Pancreas (tissue), 10 donors: ENCODE results near the gene ARNT2. TPM values are rescaled to one million over a fixed set of nuclear protein-coding genes. Genes with fewer than 3 reads are reported as not detected.

Experiments
- ATAC-seq, 4 donors: fragments of 200-7000 bp; cut with Tn5 transposase; one replicate each; pipeline versions ENCODE4 v1.8.0 to v1.9.1; 2020; ENCODE audit warnings: mild to moderate bottlenecking in 4 of 4, moderate library complexity in 4 of 4
- DNase-seq, 6 donors: peaks; one replicate each; pipeline ENCODE4 v3.0.0-alpha.2; 2020
- FAIRE-seq: peaks from 2 replicates; lab custom pipeline; 2012; peaks lifted over from hg19 to GRCh38; lab: Jason Lieb, UNC
- H3K27ac ChIP-seq, 4 donors: fragments of 200-600 bp; sonication (generic); 1 replicate in 3 of 4; 2 replicates in 1 of 4; pipeline versions ENCODE4 v1.5.0 to v1.8.0; 2020
- H3K27me3 ChIP-seq, 4 donors: fragments of 200-600 bp; one replicate each; pipeline ENCODE4 v1.8.0; 2021
- H3K36me3 ChIP-seq, 3 donors: fragments of 200-600 bp; sonication (generic) in 1 of 3; one replicate each; pipeline versions ENCODE4 v1.5.0 to v1.8.0; 2020 to 2021
- H3K4me1 ChIP-seq, 3 donors: fragments of 200-600 bp; one replicate each; pipeline ENCODE4 v1.8.0; 2021
- H3K4me3 ChIP-seq, 4 donors: fragments of 200-600 bp; sonication (generic) in 2 of 4; one replicate each; pipeline versions ENCODE4 v1.5.0 to v1.8.0; 2020 to 2021
- H3K9me3 ChIP-seq, 4 donors: fragments of 200-600 bp; one replicate each; pipeline ENCODE4 v1.8.0; 2021
- CTCF ChIP-seq, 4 donors: fragments of 200-600 bp; sonication (generic) in 3 of 4; IDR thresholded peaks; one replicate each; pipeline versions ENCODE4 v1.5.0 to v1.8.0; 2021; ENCODE audit warnings: antibody characterized with exemption in 4 of 4
- WGBS, 2 donors: extraction: QIAGEN DNeasy Blood & Tissue Kit; methylation state at CpG; one replicate each; pipeline ENCODE4 v1.1.7; 2013; 5-methylcytosine and 5-hydroxymethylcytosine counted together
- intact Hi-C, 3 donors: fragments of 100-400 bp; cut with DNase I; formaldehyde crosslinking; loops; one replicate each; pipeline versions ENCODE4 v1.11.1 to v1.14.2; 2022
- polyA plus RNA-seq, 2 donors: library from polyadenylated mRNA; stranded (reverse); fragments of 200-250 nt; gene quantifications; one replicate each; pipeline ENCODE4 v1.2.3, GENCODE V29; 2013
- total RNA-seq, 6 donors: library from RNA; stranded (reverse); fragmentation: NEBNext Ultra II Directional in 4 of 6; extraction: Animal tissue kit (Norgen Biotek cat#: 25700) in 4 of 6; gene quantifications; one replicate each; pipeline versions ENCODE4 v1.2.1 to v1.2.4, GENCODE V29; 2021 to 2023
- donor health status: healthy with polysubstance abuse.
- donor health status: DM: no; HTN: no; CAD: no; lungs with moderate emphysema.
- donor health status: DM: no; HTN: no; CAD: no.
- donor health status: control.
- donor health status: control.
- donor health status: Bipolar disorder and iron deficiency.
- donor health status: DM: yes; HTN: yes; CAD: no.
- donor health status: DM: no; HTN: no; CAD: no.
- donor health status: DM: no; HTN: no; CAD: no.
- donor health status: DM: yes; HTN: yes; CAD: no.

The ARNT2 gene
- total and polyA plus RNA-seq, 8 donors = 2.1 to 18.1 (median 5.4) TPM

GRCh38 chr15:80514071-80514780, 110.0 kb downstream of the ARNT2 start:
- Histone ChIP-seq H3K27me3 (no peaks in the 10 kb centered on the region), H3K27ac (no peak overlapping the region), H3K4me1 (no peaks in the 10 kb centered on the region), H3K9me3 (no peaks in the 10 kb centered on the region), H3K4me3 (no peak overlapping the region), H3K36me3 (no peaks in the 10 kb centered on the region)
- peak in 1 of 4 donors; percentile 34 for ATAC-seq
- intact Hi-C loops = no loop called here
- WGBS, 2 donors = 89 to 90% methylated on average over 10 of the region's 10 CpGs
- no peak for TF ChIP-seq CTCF (IDR thresholded peaks at IDR 0.05)
- DNase-seq = no peak
- no peak for FAIRE-seq

- no peaks in the 10 kb centered on the region for H3K36me3 ChIP-seq
- ATAC-seq = no peak
- no peak overlapping the region for H3K27ac ChIP-seq
- intact Hi-C loops = no loop called here
- no peaks in the 10 kb centered on the region for H3K9me3 ChIP-seq
- peaks cover 0 to 4% (median 0%) of the 10 kb centered on the region in 3 donors for H3K4me1 ChIP-seq
- no peaks in the 10 kb centered on the region for H3K27me3 ChIP-seq
- FAIRE-seq = no peak
- no peak for TF ChIP-seq CTCF (IDR thresholded peaks at IDR 0.05)
- no peak for DNase-seq
- no peak overlapping the region for H3K4me3 ChIP-seq
Observed at GRCh38 chr15:80517290-80517689, 113.1 kb downstream of the ARNT2 start.

DNA sequence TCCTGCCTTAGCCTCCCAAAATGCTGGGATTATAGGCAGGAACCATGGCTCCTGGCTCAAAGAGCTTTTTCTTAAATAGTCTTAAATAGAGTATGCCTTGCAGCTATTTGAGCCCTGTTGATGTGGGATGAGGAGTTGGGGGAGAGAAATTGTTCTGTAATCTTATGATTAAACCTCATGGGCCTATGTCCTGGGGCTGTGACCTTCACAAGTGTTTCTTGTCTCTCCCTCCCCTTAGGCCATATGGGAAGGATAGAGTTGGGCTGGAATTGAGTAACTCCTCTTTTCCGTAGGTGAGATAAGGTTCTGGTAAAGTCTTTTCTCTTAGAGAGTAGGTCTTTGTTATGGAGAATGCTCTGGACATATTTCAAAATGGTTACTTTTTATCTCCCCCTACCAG, 114.3 kb downstream of the ARNT2 start:
- Histone ChIP-seq H3K36me3 (no peaks in the 10 kb centered on the region), H3K9me3 (no peaks in the 10 kb centered on the region), H3K4me1 (peaks cover 0 to 4% (median 0%) of the 10 kb centered on the region in 3 donors), H3K27me3 (no peaks in the 10 kb centered on the region), H3K4me3 (no peak overlapping the region), H3K27ac (no peak overlapping the region)
- intact Hi-C loops = no loop called here
- WGBS, 2 donors = 87 to 100% methylated on average over 1 of the region's 1 CpG
- FAIRE-seq (no peak), DNase-seq (no peak), ATAC-seq (no peak)
- TF ChIP-seq CTCF (IDR thresholded peaks at IDR 0.05) = no peak

GRCh38 chr15:80523746-80524145, 119.6 kb downstream of the ARNT2 start:
- ATAC-seq (no peak), FAIRE-seq (no peak), DNase-seq (no peak)
- WGBS, 2 donors = 87 to 96% methylated on average over 2 of the region's 2 CpGs
- H3K36me3 ChIP-seq = no peaks in the 10 kb centered on the region
- no peak overlapping the region for H3K4me3 ChIP-seq
- H3K4me1 ChIP-seq = peaks cover 0 to 4% (median 0%) of the 10 kb centered on the region in 3 donors
- no peak overlapping the region for H3K27ac ChIP-seq
- intact Hi-C loops = no loop called here
- no peaks in the 10 kb centered on the region for H3K9me3 ChIP-seq
- TF ChIP-seq CTCF (IDR thresholded peaks at IDR 0.05) = no peak
- no peaks in the 10 kb centered on the region for H3K27me3 ChIP-seq

DNA sequence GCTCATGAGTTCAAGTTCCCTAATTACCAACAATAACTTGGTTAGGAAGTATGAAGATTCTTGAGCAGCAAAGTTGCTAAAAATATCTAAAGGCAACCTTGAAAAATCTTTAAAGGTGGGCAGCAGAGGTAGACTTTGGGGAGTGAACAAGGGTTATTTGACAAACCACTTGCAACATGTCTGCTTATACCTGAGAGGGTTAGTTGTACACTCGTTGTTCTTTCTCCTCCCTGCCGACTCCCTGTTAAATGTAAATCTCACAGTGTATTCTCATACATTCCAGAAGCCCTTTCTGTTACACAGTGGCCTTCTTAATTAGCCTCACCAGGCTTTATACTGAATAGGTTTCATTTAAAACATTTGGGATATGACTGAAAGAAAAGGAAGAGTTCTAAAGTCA, 121.7 kb downstream of the ARNT2 start:
- DNase-seq (no peak), ATAC-seq (no peak), FAIRE-seq (no peak)
- intact Hi-C loops = no loop called here
- no peaks in the 10 kb centered on the region for H3K9me3 ChIP-seq
- no peak overlapping the region for H3K4me3 ChIP-seq
- H3K36me3 ChIP-seq = no peaks in the 10 kb centered on the region
- no peaks in the 10 kb centered on the region for H3K27me3 ChIP-seq
- H3K27ac ChIP-seq = no peak overlapping the region
- no peak for TF ChIP-seq CTCF (IDR thresholded peaks at IDR 0.05)
- 71 to 77% methylated on average over 2 of the region's 2 CpGs for WGBS, 2 donors
- peaks cover 0 to under 1% (median 0%) of the 10 kb centered on the region in 3 donors for H3K4me1 ChIP-seq
